ENCODE measurements around the gene HDAC4.

HDAC4 gene

GRCh38 chr2:239227661-239228371, 173.0 kb downstream of the HDAC4 start:
- DNase-seq: no peak

- DNase-seq: no peak
Measured at GRCh38 chr2:239226677-239227581, 173.9 kb downstream of the HDAC4 start.

GRCh38 chr2:239225871-239226561, 174.8 kb downstream of the HDAC4 start:
- no peak for DNase-seq

DNA sequence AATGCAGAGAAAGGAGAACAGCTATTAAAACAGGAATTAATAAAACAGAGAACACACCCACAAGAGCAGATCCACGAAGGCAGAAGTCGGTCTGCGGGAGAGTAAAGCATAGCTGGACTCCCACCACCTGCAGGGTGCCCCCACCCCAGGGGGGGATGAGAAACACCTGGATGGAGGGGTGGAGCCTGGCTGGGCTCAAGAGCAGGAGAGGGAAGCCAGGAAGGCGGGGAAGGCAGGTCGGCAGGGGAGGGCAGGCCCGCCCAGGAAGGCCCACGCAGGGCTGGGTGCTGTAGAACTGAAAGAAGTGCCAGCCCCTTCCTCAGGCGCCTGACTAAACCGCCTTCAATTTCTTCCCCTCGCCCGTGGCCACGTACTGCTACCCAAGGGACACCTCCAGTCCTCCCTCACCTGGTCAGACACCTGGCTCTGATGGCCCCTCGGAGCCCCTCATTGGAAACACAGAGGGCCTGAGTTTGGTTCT, 175.4 kb downstream of the HDAC4 start:
- DNase-seq: no peak

- no peak for DNase-seq
Measured at GRCh38 chr2:239224955-239225354, 175.9 kb downstream of the HDAC4 start.

- no peak for DNase-seq
Measured at GRCh38 chr2:239224199-239224570, 176.6 kb downstream of the HDAC4 start.

DNA sequence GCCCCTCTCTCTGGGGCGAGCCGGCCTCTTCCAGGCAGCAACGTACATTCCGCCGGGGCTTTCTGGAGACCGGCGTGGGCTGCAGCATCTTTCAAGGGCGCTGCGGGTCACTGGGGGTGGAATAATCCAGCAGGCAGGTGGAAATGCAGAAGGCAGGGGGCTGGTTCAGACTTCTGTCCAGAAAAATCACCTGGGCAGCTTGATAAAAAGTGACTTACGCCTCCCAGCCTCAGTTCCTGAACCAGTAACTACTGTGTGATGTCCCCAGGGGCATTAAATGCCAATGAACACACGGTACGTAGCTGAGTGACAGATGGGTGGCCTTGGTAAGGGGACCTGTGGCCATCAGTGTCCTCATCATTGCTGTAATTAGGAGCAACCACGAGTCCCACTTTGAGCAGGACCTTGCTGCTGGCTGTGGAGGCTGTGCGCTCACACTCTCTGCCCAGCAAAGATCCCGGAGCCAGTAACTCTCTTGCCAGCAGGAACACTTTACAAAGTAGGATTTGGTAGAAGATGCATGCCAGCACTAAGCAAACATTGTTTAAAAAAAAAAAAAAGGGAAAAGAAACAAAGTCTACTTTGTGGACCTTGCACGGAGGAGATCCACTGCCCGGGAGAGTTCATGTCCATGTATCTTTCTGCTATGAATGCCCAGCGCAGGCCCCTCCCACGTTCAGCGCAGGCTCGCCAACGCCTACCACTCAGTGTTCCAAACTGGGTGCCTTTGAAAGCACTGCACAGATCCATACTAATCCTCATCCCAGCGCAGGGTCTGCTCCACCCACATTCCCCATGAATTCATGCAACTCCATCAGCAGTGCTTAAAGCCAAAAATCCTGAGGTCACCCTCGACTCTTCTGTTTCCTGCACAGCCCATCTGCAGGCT, 177.3 kb downstream of the HDAC4 start:
- DNase-seq: no peak

DNA sequence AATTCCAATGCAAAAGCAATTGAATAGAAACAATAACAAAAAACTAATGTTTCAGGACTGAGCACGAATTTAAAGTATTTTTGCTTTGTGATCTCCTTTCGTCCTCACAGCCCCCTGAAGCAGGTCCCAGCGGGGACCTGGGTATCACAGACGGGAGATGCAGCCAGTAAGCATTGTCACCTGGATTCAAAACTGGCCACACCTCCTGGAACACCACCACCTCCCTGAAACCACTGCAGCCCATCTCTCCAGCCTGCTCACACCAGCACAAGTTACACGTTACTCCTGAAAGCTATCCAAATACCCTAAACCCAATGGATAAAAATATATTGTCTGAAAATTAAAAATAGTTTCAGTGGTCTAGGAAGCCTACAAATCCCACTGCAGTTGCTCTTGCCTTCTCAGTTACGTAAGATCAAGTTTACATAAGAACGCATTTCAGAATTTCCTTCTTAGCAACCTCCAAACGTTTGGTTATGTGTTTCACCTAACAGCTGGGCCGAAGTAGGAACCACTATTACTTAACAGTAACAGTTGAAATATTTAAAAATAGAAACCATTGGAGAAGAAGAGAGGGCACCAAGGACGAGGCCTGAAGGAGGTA, 178.0 kb downstream of the HDAC4 start:
- no peak for DNase-seq

DNA sequence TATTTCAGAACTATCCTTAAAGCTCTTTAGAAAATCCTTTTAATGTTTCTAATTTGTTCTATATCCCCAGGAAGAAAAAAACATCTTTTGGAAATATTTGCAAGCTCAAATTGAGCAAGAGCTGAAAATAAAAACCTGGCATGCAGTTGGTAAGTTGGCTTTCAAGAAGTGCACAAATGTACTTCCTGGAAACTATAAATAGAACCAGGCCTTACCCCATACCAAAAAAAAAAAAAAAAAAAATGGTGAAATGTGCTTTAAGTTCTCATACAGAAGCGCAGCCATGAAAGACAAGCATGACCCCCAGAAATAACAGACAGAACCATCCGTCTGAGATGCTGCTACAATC, 178.5 kb downstream of the HDAC4 start:
- DNase-seq: no peak

- no peak for DNase-seq
Measured at GRCh38 chr2:239220981-239221396, 179.8 kb downstream of the HDAC4 start.

- no peak for DNase-seq
Measured at GRCh38 chr2:239220341-239220740, 180.5 kb downstream of the HDAC4 start.

DNA sequence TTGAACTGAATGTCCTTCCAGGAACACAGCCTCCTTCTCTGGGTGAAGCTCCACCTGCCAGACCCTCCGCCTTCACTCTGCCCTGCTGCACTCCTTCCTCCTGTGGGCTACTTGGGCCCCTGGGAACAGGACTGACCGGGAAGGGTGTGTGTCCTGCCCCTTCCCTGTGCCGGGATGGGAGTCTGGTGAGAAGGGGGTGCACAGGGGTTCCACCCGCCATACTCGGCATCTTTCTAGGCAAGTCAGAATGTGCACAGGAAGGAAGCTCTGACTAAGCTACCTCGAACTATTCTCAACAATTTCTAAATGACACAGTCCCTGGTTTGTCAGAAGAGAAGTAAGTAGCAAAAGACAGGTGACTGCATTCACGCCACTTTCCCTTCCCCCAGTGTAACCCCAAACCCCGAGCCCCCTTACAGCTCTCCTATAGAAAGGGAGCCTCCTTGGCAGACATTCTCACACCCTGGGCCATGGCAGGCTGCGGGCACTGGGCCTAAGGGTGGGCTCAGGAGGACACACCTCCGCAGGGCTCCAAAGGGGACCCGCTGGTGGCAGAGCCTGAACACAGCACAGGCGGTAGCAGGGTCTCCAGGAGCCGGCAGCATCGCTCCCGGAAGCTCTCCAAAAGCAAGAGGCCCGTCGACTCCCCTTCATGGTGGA, 184.1 kb downstream of the HDAC4 start:
- DNase-seq: no peak

DNA sequence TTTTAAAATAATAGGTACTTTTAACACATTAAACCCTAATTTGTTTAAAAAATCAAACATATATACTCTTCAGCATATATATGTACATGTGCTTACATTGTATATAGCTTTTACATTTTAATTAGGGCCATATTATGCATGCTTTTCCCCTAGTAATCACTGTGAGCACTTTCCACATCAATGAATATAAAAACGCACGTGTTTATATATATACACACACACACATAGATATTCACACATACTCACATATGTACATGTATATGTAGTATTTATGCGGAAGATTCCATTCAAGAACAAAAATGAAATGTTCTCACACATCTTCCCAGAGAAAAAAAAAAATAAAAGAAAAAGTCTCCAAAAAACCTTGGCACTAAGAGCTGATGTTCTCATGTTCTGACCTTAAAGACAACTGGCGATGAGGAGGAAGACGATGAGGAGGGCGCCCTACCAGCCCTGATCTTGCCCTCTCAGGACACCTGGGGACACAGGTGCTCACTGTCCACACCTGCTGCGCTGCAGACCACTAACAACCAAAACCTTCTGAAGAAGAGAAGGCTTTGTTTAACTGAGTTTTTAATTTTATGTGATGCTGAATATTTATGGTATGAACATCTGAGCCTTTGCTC, 184.7 kb downstream of the HDAC4 start:
- DNase-seq: no peak

DNA sequence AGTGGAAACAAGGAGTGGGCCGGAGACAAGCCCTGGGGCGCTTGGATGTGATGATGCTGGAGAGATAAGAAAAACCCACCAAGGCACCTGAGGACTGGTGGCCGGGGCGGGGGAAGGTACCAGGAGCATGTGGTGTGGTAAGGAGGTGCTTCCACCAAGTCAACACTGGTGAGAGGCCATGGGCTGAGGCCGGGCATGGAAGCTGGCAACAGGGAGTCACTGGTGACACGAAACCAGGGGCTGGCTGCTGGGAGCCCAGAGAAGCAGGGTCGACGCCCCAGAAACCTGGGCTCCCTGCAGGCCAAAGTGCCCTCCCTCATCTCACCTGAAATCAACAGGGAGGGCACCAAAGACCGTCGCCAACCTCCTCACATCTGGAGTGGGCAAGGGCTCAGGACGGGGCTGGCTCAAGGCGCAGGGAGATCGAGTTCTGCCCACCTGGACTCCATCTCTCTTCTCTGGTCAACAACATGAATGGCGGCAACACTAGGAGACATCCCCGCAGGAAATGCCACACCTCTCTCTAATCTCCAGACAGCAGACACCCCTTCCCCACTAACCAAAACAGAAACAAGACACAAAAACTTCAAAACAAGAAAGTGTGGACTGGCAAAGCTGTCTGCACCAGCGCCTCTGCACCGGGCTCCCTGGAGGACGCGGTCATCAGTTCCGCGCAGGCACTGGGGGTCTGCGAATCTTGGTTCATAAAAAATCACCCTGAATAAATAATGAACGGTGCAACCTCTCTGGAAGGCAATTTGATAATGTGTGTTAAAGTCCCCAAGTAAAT, 185.5 kb downstream of the HDAC4 start:
- DNase-seq: no peak

DNA sequence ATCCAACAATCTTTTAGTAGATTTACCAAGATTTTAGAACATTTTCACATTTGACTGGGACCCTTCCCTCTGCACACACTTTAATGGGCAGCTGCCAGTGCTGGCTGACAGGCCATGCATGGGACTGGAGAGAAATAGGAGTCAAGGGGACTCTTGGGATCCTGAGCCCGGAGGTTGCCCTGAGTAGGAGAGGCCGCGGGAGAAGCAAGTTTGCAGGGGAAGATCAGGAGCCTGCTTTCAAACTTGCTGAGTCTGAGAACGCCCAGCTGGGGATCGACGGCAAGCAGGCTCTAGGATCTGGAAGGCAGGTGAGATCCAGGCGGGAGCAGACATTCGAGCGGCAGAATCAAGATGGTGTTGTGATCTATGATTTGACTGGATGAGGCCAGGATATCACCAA, 186.1 kb downstream of the HDAC4 start:
- DNase-seq: no peak

DNA sequence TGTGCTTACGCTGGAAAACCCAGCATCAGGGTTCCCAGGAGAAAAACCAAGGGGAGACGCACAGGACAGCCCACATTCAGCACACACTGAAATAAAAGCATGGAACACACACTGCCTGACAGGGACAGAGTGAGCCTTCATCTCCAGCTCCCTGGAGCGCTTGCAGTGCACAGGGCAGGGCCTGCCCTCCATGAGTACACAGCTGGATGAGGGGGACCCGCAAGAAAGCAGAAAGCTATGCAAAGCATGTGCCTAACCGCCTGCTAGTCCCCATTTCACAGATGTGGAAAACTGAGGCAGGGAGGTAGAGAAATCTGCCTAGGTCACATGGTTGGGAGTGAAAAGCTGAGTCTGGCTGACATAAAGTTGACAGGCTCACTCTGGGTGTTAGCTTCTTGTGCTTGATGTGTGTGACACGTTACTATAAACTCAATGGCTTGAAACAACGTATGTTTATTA, 187.1 kb downstream of the HDAC4 start:
- no peak for DNase-seq

GRCh38 chr2:239212929-239213642, 187.7 kb downstream of the HDAC4 start:
- no peak for DNase-seq

DNA sequence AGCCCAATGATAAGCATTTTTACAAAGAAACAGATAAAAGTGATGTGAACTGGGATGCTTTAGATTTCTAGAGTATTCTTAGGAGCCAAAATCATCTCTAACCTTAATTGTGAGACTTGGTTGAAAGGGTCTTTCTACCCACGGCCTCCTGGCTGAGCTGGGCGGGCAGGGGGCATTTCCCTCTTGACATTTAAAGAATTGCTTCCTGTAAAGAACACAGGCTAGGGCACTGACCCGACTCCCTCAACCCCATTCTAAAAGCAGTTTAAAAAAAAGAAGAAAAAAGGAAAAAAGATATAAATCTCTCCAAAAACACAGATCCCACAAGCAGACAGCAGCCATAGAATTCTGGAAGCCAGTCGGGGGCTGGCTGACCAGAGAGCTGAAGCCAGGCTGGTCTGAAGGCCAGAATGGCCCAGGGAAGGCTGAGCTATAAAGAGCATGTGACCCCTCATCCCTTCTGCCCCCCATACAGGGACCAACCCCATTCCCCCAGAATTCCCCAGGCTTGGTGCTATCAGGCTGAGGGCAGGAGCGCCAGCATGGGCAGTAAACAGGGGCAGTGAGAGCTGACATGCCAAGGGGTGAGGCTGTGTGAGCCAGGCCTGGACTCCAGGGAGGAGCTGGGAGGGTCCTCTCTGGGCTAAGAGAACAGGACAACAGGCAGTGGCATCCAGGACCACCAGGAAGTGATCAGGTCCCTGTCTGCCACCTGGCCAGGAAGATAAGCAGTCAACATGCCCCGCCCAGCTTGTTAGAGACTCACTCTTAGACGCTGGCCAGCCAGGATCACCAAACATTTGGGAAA, 188.5 kb downstream of the HDAC4 start:
- DNase-seq: no peak
